GM21786 (cell line): Measurements from ENCODE around the gene PAGE2B.
"Not testable (repeated sequence)": the region's sequence is repeated elsewhere in the genome, so short reads cannot be mapped to it uniquely, and the experiment has no call there.

ENCODE experiments used
- ATAC-seq: cut with Tn5 transposase; IDR thresholded peaks from one replicate; pipeline ENCODE4 v1.9.1; 2021; ENCODE audit not compliant: unreplicated experiment

Gene PAGE2B, protein sequence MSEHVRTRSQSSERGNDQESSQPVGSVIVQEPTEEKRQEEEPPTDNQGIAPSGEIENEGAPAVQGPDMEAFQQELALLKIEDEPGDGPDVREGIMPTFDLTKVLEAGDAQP

GRCh38 chrX:55074851-55075467, at the start of gene PAGE2B:
PAGE2B (plus strand) TSS chrX:55075030; CDS start chrX:55076042, 1,012 bp downstream.
- no peak for ATAC-seq

GRCh38 chrX:55026143-55026542, 48.7 kb upstream of the PAGE2B start:
- no peak for ATAC-seq

GRCh38 chrX:55026840-55027239, 48.0 kb upstream of the PAGE2B start:
- no peak for ATAC-seq

DNA sequence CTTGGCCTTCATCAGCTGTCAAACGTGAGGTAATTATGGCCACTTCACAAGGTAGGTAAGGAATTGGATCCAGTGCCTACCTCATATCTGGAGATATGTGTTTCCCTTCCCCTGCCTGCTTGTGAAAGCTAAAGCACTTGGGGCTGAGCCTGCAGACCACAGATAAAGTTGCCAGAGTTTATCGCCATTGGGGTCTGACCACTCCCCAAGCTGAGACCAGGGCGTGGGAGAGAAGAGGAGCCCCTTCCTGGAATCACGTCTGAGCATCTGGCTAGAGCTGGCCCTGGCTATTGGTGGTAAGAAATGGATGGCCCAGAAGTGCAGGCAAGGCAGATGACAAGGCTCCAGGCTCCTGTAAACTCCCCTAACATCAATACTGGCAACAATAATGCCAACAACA, 46.8 kb upstream of the PAGE2B start:
- no peak for ATAC-seq

- ATAC-seq: no peak
Measured at GRCh38 chrX:55028611-55029010, 46.2 kb upstream of the PAGE2B start.

GRCh38 chrX:55029291-55029690, 45.5 kb upstream of the PAGE2B start:
- ATAC-seq: no peak

- ATAC-seq: no peak
Measured at GRCh38 chrX:55030271-55031205, 44.3 kb upstream of the PAGE2B start, which contains the start of gene ALAS2. ALAS2 (minus strand) TSS chrX:55030977; CDS start chrX:55026000, 4,977 bp downstream.

DNA sequence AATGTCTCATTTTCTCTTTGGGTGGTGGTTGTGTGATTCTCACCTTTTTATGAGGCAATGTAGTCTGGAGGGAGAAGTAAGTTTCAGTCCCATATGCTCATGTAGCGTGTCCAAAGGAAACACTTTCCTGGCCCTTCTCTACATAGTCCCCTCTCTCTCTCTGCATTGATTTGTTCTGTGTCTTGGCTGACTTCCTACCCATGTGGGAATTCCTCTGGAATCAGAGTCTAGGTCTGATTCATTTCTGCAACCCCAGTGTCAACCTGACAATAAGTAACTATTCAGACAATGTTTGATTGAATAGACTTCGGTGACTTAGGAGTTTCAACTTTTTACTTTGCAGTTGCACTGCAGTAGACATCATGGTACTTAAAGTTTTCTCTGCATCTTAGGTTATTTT, 41.4 kb upstream of the PAGE2B start:
- no peak for ATAC-seq

GRCh38 chrX:55039471-55039870, 35.4 kb upstream of the PAGE2B start:
- ATAC-seq: no peak

DNA sequence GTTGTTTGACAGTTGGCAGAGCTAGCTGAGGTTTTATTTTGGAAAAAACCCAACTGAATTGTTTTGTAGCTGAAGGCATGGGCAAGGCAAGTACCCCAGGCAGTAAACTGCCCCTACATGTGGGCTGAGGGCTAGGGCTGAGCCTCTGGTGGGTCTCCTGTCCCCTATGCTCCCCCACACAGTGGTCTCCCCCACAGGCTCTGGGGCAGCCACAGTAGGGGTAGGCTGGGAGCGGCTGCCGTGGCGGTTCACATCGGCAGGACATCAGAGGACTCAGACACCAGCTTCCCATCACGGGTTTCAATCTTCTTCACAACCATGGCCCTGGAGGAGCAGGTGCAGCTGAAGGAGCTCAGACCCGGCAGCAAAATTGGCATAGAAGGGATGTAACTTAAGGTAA, 33.3 kb upstream of the PAGE2B start:
- no peak for ATAC-seq

DNA sequence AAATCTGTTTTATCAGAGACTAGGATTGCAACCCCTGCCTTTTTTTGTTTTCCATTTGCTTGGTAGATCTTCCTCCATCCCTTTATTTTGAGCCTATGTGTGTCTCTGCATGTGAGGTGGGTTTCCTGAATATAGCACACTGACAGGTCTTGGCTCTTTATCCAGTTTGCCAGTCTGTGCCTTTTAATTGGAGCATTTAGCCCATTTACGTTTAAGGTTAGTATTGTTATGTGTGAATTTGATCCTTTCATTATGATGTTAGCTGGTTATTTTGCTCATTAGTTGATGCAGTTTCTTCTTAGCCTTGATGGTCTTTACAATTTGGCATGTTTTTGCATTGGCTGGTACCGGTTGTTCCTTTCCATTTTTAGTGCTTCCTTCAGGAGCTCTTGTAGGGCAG, 24.2 kb upstream of the PAGE2B start:
- ATAC-seq: not testable (repeated sequence)

DNA sequence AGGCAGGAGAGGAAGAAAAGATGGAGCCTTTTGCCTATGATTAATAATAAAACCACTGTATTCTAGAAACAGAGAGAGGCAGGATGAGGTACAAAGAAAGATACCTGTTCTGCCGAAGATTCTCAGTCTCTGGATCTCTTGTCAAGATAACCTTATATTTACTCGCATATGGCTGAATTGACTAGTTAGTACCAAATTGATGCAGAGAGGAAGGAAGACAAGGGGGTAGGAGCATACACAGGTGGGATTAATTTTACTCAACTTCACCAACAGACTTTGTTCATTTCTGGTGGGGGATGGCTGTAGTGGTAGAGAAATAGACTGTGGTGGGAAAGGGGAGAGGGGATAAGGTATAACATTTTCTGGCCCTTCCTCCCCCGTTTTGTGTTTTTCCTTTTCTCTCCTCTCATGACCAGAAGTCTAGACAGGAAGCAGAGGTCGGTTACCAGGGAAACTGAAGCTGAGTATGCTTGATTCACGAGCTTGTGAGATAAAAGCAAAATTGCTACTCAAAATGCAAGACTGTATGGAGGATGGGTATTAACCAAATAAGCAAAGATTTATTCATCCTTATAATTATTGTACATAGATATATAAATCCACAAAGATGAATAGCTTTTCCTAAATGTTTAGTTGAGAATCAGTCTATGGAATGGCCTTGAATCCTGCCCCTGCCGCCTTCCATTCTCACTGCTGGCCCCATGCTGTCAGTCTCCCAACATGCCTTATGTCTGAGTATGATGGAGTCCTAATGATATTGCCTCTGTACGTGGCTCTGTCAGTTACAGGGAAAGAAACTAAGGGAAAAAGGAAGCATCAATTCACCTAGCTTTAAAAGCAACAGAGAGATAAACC, 17.8 kb upstream of the PAGE2B start:
- ATAC-seq: no peak

DNA sequence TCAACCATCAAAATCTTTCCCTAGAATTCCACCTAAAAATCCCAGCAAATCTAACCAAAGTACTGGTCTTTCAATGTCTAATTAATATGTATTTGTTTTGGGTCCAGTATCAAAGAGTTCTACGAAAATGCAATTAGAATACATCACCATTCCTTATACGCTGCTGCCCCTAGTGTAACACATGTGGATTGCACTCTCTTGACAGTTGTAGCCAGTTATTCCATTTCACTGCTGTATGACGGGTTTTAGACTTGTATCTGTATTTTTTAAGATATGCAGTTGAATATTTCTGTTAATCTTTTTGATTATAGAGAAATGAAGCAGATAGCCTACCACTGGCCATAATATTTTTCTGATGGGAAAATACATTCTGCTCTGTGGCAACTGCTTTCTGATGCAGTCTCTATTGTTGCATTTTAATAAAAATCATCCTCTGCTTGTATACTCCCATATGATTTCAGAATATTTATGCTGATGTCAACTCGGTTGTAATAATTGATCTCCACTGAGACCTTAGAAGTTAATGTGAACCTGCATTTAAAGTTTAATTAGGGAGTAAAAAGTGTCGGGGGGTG, 17.1 kb upstream of the PAGE2B start:
- peak; percentile 80 for ATAC-seq

DNA sequence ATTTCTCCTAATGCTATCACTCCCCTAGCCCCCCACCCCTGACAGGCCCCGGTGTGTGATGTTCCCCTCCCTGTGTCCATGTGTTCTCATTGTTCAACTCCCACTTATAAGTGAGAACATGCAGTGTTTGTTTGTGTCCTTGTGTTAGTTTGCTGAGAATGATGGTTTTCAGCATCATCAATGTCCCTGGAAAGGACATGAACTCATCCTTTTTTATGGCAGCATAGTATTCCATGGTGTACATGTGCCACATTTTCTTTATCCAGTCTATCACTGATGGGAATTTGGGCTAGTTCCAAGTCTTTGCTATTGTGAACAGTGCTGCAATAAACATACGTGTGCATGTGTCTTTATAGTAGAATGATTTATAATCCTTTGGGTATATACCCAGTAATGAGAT, 7.7 kb upstream of the PAGE2B start:
- ATAC-seq: not testable (repeated sequence)

DNA sequence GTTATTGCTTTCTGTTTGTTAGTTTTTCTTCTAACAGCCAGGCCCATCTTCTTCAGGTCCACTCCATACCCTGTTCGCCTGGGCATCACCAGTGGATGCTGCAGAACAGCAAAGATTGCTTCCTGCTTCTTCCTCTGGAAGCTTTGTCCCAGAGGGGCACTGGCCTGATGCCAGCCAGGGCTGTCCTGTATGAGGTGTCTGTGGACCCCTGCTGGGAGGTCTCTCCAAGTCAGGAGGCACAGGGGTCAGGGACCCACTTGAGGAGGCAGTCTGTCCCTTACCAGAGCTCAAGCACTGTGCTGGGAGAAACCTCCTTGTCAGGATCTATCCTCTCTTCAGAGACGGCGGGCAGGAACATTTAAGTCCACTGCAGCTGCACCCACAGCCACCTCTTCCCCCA, 2.5 kb upstream of the PAGE2B start:
- ATAC-seq: no peak

DNA sequence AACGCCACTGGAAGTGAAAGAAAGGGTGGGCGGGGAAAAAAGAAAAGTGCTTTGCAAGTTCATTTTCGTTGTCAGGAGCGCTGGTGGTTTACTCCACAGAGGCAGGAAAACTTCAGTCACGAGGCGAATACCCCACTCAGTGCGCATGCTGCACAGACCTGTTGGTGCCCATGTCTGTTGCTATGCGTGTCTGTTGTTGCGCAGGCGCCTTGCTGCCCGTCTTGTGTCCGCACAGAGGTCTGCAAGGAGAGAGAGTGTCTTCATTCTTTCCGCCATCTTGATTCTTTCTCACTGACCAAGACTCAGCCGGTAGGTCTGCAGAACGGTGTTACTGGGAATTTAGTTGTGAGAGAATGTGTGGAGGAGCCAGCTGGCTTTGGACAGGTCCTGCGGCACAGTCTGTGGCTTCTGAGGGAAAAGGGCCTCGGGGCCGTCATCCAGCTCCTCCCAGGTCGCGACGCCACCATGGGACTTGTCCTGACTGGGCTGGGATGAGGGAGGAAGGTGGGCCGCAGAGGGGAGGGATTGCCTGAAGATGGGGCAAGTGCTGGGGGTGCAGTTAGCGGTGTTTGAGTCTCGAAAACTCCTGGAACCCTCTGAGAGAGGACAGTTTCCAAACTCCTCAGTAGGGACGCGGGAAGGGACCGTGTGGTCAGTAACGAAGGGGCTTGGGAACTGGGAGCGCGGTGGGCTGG, 14.1 kb downstream of the PAGE2B start, which contains the start of gene PAGE2:
PAGE2 (plus strand) TSS at position 224 of the 695 bp plus-strand sequence. CDS start 1,003 bp downstream, outside the sequence.
- no peak for ATAC-seq

DNA sequence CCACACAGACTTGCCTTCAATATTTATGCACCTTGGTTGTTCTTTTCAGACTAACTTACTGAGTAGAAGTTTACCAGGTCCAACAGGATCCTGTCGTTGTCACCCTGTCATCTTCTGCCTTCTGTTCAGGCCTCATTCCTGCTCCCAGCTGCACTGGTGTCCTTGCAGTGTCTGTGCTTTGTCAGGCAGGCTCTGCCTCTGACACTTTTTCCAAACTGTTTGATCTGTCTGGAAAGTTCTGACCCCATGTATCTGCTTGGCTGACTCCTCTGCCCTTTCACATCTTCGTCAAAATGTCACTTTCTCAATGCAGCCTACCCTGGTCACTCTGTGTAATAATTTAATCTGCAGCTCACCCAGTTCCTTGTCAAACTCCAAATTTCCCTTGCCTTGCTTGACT, 23.9 kb downstream of the PAGE2B start:
- ATAC-seq: no peak

GRCh38 chrX:55099162-55099561, 24.3 kb downstream of the PAGE2B start:
- ATAC-seq: no peak

DNA sequence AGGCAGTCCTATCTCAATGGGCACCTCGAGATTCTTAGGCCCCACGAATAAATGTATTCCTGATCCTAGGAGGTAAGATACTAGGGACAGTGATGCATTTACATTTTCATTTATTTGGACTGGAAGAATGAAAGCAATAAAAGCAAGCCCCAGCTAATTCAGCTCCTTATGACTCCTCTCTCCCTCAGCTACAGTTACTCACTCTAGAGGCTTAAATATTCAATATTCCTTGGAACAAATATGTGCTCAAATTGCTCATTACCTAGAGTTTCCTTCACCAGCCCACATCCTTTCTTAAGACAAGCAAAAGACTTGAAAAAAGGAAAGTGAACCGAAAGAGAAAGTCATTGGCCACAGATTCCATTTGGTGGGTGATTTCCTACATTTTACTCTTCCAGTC, 27.9 kb downstream of the PAGE2B start:
- no peak for ATAC-seq

- no peak for ATAC-seq
Measured at GRCh38 chrX:55107262-55107661, 32.4 kb downstream of the PAGE2B start.
